Panc1 (cell line): ENCODE data around the gene PAMR1. TPM values are rescaled to one million over a fixed set of nuclear protein-coding genes. Genes with fewer than 3 reads are reported as not detected.

Source experiments
- ATAC-seq: fragments of 200-7000 bp; cut with Tn5 transposase; 2 replicates; pipeline ENCODE4 v1.9.1; 2020; ENCODE audit warnings: mild to moderate bottlenecking, moderate library complexity
- BruUV-seq: library from RNA; stranded (reverse); fragments of 400-500 nt; replicated peaks from 2 replicates; lab custom pipeline; 2021; lab: Mats Ljungman, UMichigan
- CTCF ChIA-PET: fragments of 300-600 bp; sonication (Branson Sonifier 250); formaldehyde crosslinking; loops from one replicate; lab custom pipeline; 2022; ENCODE audit warnings: antibody characterized with exemption; lab: Charles Lee
- POLR2A ChIA-PET: fragments of 300-600 bp; sonication (Branson Sonifier 250); formaldehyde crosslinking; loops from one replicate; lab custom pipeline; 2022; ENCODE audit warnings: antibody characterized with exemption; lab: Charles Lee
- DNase-seq: peaks from one replicate; pipeline ENCODE4 v3.0.0-alpha.2; 2010; ENCODE audit warnings: low read depth, low spot score
- H3K27ac ChIP-seq: 2 replicates; pipeline ENCODE4 v1.5.1; 2011; ENCODE audit warnings: mild to moderate bottlenecking, low read length, inconsistent platforms
- H3K27me3 ChIP-seq: fragments of 200-500 bp; sonication (Bioruptor generic); 2 replicates; pipeline ENCODE4 v1.6.0; 2014; ENCODE audit warnings: low read length, inconsistent platforms; ENCODE audit not compliant: control insufficient read depth, insufficient read depth
- H3K36me3 ChIP-seq: fragments of 200-500 bp; sonication (Bioruptor generic); 2 replicates; pipeline ENCODE4 v1.5.1; 2014; ENCODE audit warnings: inconsistent platforms, mild to moderate bottlenecking, low read length, moderate library complexity; ENCODE audit not compliant: control insufficient read depth, insufficient read depth
- H3K4me1 ChIP-seq: 2 replicates; pipeline ENCODE4 v1.5.1; 2011; ENCODE audit warnings: inconsistent platforms, mild to moderate bottlenecking, low read length, moderate library complexity; ENCODE audit not compliant: control insufficient read depth, insufficient read depth
- H3K4me3 ChIP-seq, 2 experiments: 2 replicates each; pipeline ENCODE4 v1.5.1; 2011 to 2012; ENCODE audit warnings: low read depth in 2 of 2, low read length in 2 of 2, mild to moderate bottlenecking in 2 of 2, inconsistent platforms in 1 of 2, moderate library complexity in 1 of 2
- H3K9me3 ChIP-seq: fragments of 200-500 bp; sonication (Bioruptor generic); 2 replicates; pipeline ENCODE4 v1.5.1; 2014; ENCODE audit warnings: low read depth, mild to moderate bottlenecking, inconsistent platforms, low read length, moderate library complexity; ENCODE audit not compliant: control insufficient read depth, insufficient read depth
- POLR2AphosphoS5 ChIP-seq: IDR thresholded peaks from 2 replicates; pipeline ENCODE4 v1.6.1; 2012; ENCODE audit warnings: mild to moderate bottlenecking, low read depth, low read length, moderate library complexity
- SIN3A ChIP-seq: IDR thresholded peaks from 2 replicates; pipeline ENCODE4 v1.6.1; 2012; ENCODE audit warnings: low read depth, mild to moderate bottlenecking, low read length, moderate library complexity, borderline replicate concordance; ENCODE audit not compliant: insufficient read depth
- TCF7L2 ChIP-seq: IDR thresholded peaks from 2 replicates; pipeline ENCODE4 v1.6.1; 2011; ENCODE audit warnings: mild to moderate bottlenecking, low read depth, low read length, inconsistent platforms
- in situ Hi-C: cut with HindIII; loops from 2 replicates; pipeline ENCODE4 v1.10.0; 2016; ENCODE audit warnings: low sequenced_read_pairs, low pct_unique_long_range_greater_than_20kb
- intact Hi-C: fragments of 100-400 bp; cut with micrococcal nuclease; formaldehyde crosslinking; loops from one replicate; pipeline ENCODE4 v1.10.0; 2022; ENCODE audit not compliant: unreplicated experiment
- total RNA-seq: library from RNA; stranded (reverse); gene quantifications from one replicate; pipeline ENCODE4 v1.2.1, GENCODE V29; 2021; ENCODE audit not compliant: unreplicated experiment
- TF ChIP-seq, protein P1 (sequence below): fragments of 450-650 bp; IDR thresholded peaks from 2 replicates; pipeline ENCODE4 v1.5.1; 2017; ENCODE audit warnings: mild to moderate bottlenecking
- TF ChIP-seq, protein P2 (sequence below), 2 experiments: IDR thresholded peaks; 2 replicates each; pipeline ENCODE4 v1.6.1; 2011 to 2012; ENCODE audit warnings: low read depth in 2 of 2, control low read depth in 1 of 2, low read length in 1 of 2, mild to moderate bottlenecking in 1 of 2, moderate library complexity in 1 of 2; ENCODE audit not compliant: insufficient read depth in 1 of 2

The PAMR1 gene
- total RNA-seq, 1 experiment from 2014 or later: 0.13 TPM

DNA sequence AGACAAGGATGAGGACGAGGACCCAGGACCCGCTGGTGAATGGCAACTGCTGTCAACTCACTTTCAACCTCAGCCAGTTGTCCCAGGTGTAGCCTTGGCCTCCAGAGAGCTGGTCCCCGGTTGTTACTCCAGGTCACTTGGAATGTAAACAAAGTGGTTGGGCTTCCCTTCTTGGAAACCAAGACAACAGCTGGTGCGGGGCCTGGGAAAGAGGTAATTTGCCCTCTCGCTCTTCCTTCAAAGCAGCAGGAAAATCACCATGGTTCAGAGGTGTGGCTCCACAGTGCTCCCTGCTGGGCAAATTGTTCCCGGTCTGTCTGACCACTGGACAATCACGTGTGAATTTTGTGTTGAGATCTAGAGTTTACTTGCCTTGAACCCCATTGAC, 121.0 kb downstream of the PAMR1 start:
- DNase-seq (no peak), ATAC-seq (peak; percentile 82)
- no peaks in the 10 kb centered on the region for H3K27me3 ChIP-seq
- H3K4me3 ChIP-seq: peak overlapping the region; percentile 6 to 40; a peak in 3 of 4 replicates
- no peak for TF ChIP-seq SIN3A
- no peak for TF ChIP-seq POLR2AphosphoS5
- TF ChIP-seq, protein P1, sequence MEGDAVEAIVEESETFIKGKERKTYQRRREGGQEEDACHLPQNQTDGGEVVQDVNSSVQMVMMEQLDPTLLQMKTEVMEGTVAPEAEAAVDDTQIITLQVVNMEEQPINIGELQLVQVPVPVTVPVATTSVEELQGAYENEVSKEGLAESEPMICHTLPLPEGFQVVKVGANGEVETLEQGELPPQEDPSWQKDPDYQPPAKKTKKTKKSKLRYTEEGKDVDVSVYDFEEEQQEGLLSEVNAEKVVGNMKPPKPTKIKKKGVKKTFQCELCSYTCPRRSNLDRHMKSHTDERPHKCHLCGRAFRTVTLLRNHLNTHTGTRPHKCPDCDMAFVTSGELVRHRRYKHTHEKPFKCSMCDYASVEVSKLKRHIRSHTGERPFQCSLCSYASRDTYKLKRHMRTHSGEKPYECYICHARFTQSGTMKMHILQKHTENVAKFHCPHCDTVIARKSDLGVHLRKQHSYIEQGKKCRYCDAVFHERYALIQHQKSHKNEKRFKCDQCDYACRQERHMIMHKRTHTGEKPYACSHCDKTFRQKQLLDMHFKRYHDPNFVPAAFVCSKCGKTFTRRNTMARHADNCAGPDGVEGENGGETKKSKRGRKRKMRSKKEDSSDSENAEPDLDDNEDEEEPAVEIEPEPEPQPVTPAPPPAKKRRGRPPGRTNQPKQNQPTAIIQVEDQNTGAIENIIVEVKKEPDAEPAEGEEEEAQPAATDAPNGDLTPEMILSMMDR: peak; percentile 82
- TF ChIP-seq TCF7L2: no peak
- TF ChIP-seq, protein P2, sequence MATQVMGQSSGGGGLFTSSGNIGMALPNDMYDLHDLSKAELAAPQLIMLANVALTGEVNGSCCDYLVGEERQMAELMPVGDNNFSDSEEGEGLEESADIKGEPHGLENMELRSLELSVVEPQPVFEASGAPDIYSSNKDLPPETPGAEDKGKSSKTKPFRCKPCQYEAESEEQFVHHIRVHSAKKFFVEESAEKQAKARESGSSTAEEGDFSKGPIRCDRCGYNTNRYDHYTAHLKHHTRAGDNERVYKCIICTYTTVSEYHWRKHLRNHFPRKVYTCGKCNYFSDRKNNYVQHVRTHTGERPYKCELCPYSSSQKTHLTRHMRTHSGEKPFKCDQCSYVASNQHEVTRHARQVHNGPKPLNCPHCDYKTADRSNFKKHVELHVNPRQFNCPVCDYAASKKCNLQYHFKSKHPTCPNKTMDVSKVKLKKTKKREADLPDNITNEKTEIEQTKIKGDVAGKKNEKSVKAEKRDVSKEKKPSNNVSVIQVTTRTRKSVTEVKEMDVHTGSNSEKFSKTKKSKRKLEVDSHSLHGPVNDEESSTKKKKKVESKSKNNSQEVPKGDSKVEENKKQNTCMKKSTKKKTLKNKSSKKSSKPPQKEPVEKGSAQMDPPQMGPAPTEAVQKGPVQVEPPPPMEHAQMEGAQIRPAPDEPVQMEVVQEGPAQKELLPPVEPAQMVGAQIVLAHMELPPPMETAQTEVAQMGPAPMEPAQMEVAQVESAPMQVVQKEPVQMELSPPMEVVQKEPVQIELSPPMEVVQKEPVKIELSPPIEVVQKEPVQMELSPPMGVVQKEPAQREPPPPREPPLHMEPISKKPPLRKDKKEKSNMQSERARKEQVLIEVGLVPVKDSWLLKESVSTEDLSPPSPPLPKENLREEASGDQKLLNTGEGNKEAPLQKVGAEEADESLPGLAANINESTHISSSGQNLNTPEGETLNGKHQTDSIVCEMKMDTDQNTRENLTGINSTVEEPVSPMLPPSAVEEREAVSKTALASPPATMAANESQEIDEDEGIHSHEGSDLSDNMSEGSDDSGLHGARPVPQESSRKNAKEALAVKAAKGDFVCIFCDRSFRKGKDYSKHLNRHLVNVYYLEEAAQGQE (IDR thresholded peaks at IDR 0.05; ENCODE audit: insufficient read depth in 1 of 2, low read depth in 2 of 2, low read length in 1 of 2): no peak
- H3K36me3 ChIP-seq: no peaks in the 10 kb centered on the region
- H3K27ac ChIP-seq: peak overlapping the region; percentile 64; the same call in 1 of the 2 replicates
- no peaks in the 10 kb centered on the region for H3K9me3 ChIP-seq
- no TSS peak for BruUV-seq
- in situ Hi-C loops: no loop called here
- intact Hi-C loops: no loop called here
- CTCF ChIA-PET: interaction anchor here (0.5 kb wide), 1 partner anchor 15 kb away, joined by 5 read pairs; no protein-coding TSS in a partner anchor
- POLR2A ChIA-PET: no interaction called here
- H3K4me1 ChIP-seq: peaks cover 5% of the 10 kb centered on the region; the same call in 1 of the 2 replicates

DNA sequence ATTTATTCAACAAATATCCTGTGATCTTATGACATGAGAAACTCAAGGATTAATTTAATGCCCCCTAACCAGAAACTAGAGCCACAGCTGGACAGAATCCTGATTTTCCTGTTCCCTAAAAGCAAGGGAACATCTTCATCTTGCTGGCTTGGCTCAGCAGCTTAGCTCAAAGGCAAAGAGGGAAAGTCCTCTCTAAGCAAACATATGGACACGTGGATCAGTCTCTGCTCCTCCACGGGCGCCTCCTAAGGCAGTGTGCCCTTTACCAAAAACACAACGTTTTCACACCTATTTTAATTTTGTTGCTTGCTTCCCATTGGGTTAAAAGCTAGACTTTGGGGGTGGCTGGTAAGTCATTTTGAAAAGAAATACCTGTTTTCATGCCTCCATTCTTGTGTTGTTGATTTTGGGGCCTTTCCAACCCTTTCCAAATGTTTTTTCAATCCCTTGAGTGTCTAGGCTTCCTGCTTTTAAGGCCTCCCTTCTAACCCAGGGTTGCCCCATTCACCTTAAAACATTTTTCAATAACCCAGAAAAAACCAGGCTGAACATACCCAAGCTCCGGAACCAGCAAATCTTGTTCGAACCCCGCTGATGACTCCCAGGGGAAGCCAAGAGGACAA, 121.5 kb downstream of the PAMR1 start:
- BruUV-seq: no TSS peak
- TF ChIP-seq TCF7L2: no peak
- no peak for TF ChIP-seq SIN3A
- no peak for TF ChIP-seq POLR2AphosphoS5
- TF ChIP-seq, protein P2 (IDR thresholded peaks at IDR 0.05; ENCODE audit: insufficient read depth in 1 of 2, low read depth in 2 of 2, low read length in 1 of 2): no peak
- TF ChIP-seq, protein P1: no peak
- no peaks in the 10 kb centered on the region for H3K27me3 ChIP-seq
- peaks cover 5% of the 10 kb centered on the region; the same call in 1 of the 2 replicates for H3K4me1 ChIP-seq
- no peak overlapping the region for H3K4me3 ChIP-seq
- H3K9me3 ChIP-seq: no peaks in the 10 kb centered on the region
- peak overlapping the region; percentile 57; the same call in 1 of the 2 replicates for H3K27ac ChIP-seq
- in situ Hi-C loops (no loop called here), intact Hi-C loops (no loop called here)
- POLR2A ChIA-PET: interaction anchor here (0.7 kb wide), 1 partner anchor 1966 kb away, joined by 3 read pairs; no protein-coding TSS in a partner anchor
- H3K36me3 ChIP-seq: no peaks in the 10 kb centered on the region
- ATAC-seq: peak; percentile 26; the same call in 1 of the 2 replicates
- CTCF ChIA-PET: no interaction called here
- no peak for DNase-seq
